ENCODE data around the gene GUCY2D.

GUCY2D gene

DNA sequence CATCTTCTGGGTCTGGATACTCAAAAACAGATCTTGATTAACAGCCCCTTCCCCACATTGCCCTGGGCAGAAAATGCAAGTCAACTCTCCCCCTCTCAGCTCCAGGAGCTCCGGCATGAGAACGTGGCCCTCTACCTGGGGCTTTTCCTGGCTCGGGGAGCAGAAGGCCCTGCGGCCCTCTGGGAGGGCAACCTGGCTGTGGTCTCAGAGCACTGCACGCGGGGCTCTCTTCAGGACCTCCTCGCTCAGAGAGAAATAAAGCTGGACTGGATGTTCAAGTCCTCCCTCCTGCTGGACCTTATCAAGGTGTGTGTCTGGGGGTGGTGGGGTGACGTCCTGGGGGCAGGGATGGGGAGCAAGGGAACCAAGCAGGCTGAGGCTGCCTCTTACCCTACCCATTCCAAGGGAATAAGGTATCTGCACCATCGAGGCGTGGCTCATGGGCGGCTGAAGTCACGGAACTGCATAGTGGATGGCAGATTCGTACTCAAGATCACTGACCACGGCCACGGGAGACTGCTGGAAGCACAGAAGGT, 9.7 kb downstream of the GUCY2D start:
- peaks cover 0 to 3% (median 0%) of the 10 kb centered on the region in 5 experiments for H3K27me3 ChIP-seq (replicated peaks in 2 of 5; ENCODE audit: control insufficient read depth in 4 of 5, insufficient read depth in 5 of 5, low read length in 4 of 5)
- peaks cover 0 to 32% (median 31%) of the 10 kb centered on the region in 4 experiments for H3K4me1 ChIP-seq (ENCODE audit: control extremely low read depth in 1 of 4, control insufficient read depth in 4 of 4, insufficient read depth in 4 of 4, low read length in 3 of 4)
- H3K9me3 ChIP-seq (ENCODE audit: control extremely low read depth in 1 of 5, control insufficient read depth in 4 of 5, insufficient read depth in 2 of 5, low read depth in 1 of 5, low read length in 4 of 5) = no peaks in the 10 kb centered on the region
- ChIA-PET CTCF (interaction anchor here (1.0 to 1.7 kb wide), 10 partner anchors 10 to 48 kb away, joined by 3 to 9 read pairs (median 4); partner anchors contain the start of gene GUCY2D), POLR2A (interaction anchor here (1.6 kb wide), 1 partner anchor 10 kb away, joined by 8 read pairs; no protein-coding TSS in a partner anchor)
- H3K36me3 ChIP-seq (ENCODE audit: control insufficient read depth in 4 of 4, insufficient read depth in 4 of 4, low read length in 3 of 4) = no peaks in the 10 kb centered on the region
- H3K27ac ChIP-seq (ENCODE audit: insufficient read depth in 1 of 2, low read depth in 1 of 2, low read length in 2 of 2, poor library complexity in 1 of 2, severe bottlenecking in 2 of 2) = no peak overlapping the region
- 98% methylated on average over 14 of the region's 15 CpGs for WGBS (ENCODE audit: insufficient coverage)
- H3K4me3 ChIP-seq (ENCODE audit: control insufficient read depth in 1 of 7, extremely low read depth in 1 of 7, insufficient read depth in 4 of 7, low read depth in 2 of 7, low read length in 6 of 7) = no peak overlapping the region
- DNase-seq = no peak

- Histone ChIP-seq H3K36me3 (ENCODE audit: control insufficient read depth in 4 of 4, insufficient read depth in 4 of 4, low read length in 3 of 4) (no peaks in the 10 kb centered on the region), H3K4me1 (ENCODE audit: control extremely low read depth in 1 of 4, control insufficient read depth in 4 of 4, insufficient read depth in 4 of 4, low read length in 3 of 4) (peaks cover 0 to 43% (median 41%) of the 10 kb centered on the region in 4 experiments), H3K4me3 (ENCODE audit: control insufficient read depth in 1 of 7, extremely low read depth in 1 of 7, insufficient read depth in 4 of 7, low read depth in 2 of 7, low read length in 6 of 7) (no peak overlapping the region), H3K9me3 (ENCODE audit: control extremely low read depth in 1 of 5, control insufficient read depth in 4 of 5, insufficient read depth in 2 of 5, low read depth in 1 of 5, low read length in 4 of 5) (no peaks in the 10 kb centered on the region), H3K27ac (ENCODE audit: insufficient read depth in 1 of 2, low read depth in 1 of 2, low read length in 2 of 2, poor library complexity in 1 of 2, severe bottlenecking in 2 of 2) (no peak overlapping the region), H3K27me3 (replicated peaks in 2 of 5; ENCODE audit: control insufficient read depth in 4 of 5, insufficient read depth in 5 of 5, low read length in 4 of 5) (peaks cover 0 to 3% (median 0%) of the 10 kb centered on the region in 5 experiments)
- CTCF ChIA-PET = interaction anchor here (1.0 to 10.9 kb wide), 7 partner anchors 15 to 47 kb away, joined by 3 to 117 read pairs (median 4); partner anchors contain the start of gene ALOX15B
- POLR2A ChIA-PET = interaction anchor here (0.6 to 1.0 kb wide), 2 partner anchors 25 to 97 kb away, joined by 3 to 4 read pairs; partner anchors contain the start of gene RNF227
- WGBS (ENCODE audit: insufficient coverage) = 63% methylated on average over 14 of the region's 17 CpGs
- DNase-seq = peak in 2 of 3 donors; percentile 80 to 85
Observed at GRCh38 chr17:8012996-8013640, 10.7 kb downstream of the GUCY2D start.

- peaks cover 3 to 50% (median 48%) of the 10 kb centered on the region in 4 experiments for H3K4me1 ChIP-seq (ENCODE audit: control extremely low read depth in 1 of 4, control insufficient read depth in 4 of 4, insufficient read depth in 4 of 4, low read length in 3 of 4)
- DNase-seq = no peak
- H3K36me3 ChIP-seq (ENCODE audit: control insufficient read depth in 4 of 4, insufficient read depth in 4 of 4, low read length in 3 of 4) = no peaks in the 10 kb centered on the region
- H3K4me3 ChIP-seq (ENCODE audit: control insufficient read depth in 1 of 7, extremely low read depth in 1 of 7, insufficient read depth in 4 of 7, low read depth in 2 of 7, low read length in 6 of 7) = no peak overlapping the region
- 97% methylated on average over 11 of the region's 12 CpGs for WGBS (ENCODE audit: insufficient coverage)
- CTCF ChIA-PET = interaction anchor here (0.5 to 10.9 kb wide), 8 partner anchors 9 to 882 kb away, joined by 3 to 117 read pairs (median 4); partner anchors contain the start of genes ALOX15B, CYB5D1 and NAA38
- no peaks in the 10 kb centered on the region for H3K9me3 ChIP-seq (ENCODE audit: control extremely low read depth in 1 of 5, control insufficient read depth in 4 of 5, insufficient read depth in 2 of 5, low read depth in 1 of 5, low read length in 4 of 5)
- H3K27me3 ChIP-seq (replicated peaks in 2 of 5; ENCODE audit: control insufficient read depth in 4 of 5, insufficient read depth in 5 of 5, low read length in 4 of 5) = peaks cover 0 to 3% (median 0%) of the 10 kb centered on the region in 5 experiments
- POLR2A ChIA-PET = interaction anchor here (1.0 kb wide), 1 partner anchor 25 kb away, joined by 3 read pairs; no protein-coding TSS in a partner anchor
- H3K27ac ChIP-seq (ENCODE audit: insufficient read depth in 1 of 2, low read depth in 1 of 2, low read length in 2 of 2, poor library complexity in 1 of 2, severe bottlenecking in 2 of 2) = no peak overlapping the region
Observed at GRCh38 chr17:8013731-8014557, 11.5 kb downstream of the GUCY2D start.

GRCh38 chr17:8014558-8014850, 12.1 kb downstream of the GUCY2D start:
- no peak for DNase-seq
- WGBS (ENCODE audit: insufficient coverage) = 100% methylated on average over 8 of the region's 9 CpGs
- no peaks in the 10 kb centered on the region for H3K36me3 ChIP-seq (ENCODE audit: control insufficient read depth in 4 of 4, insufficient read depth in 4 of 4, low read length in 3 of 4)
- no peak overlapping the region for H3K27ac ChIP-seq (ENCODE audit: insufficient read depth in 1 of 2, low read depth in 1 of 2, low read length in 2 of 2, poor library complexity in 1 of 2, severe bottlenecking in 2 of 2)
- H3K4me1 ChIP-seq (ENCODE audit: control extremely low read depth in 1 of 4, control insufficient read depth in 4 of 4, insufficient read depth in 4 of 4, low read length in 3 of 4) = peaks cover 7 to 56% (median 54%) of the 10 kb centered on the region in 4 experiments
- peaks cover 0 to 3% (median 0%) of the 10 kb centered on the region in 5 experiments for H3K27me3 ChIP-seq (replicated peaks in 2 of 5; ENCODE audit: control insufficient read depth in 4 of 5, insufficient read depth in 5 of 5, low read length in 4 of 5)
- H3K9me3 ChIP-seq (ENCODE audit: control extremely low read depth in 1 of 5, control insufficient read depth in 4 of 5, insufficient read depth in 2 of 5, low read depth in 1 of 5, low read length in 4 of 5) = no peaks in the 10 kb centered on the region
- CTCF ChIA-PET = interaction anchor here (0.5 to 10.9 kb wide), 7 partner anchors 9 to 882 kb away, joined by 3 to 117 read pairs (median 3); partner anchors contain the start of genes ALOX15B, CYB5D1 and NAA38
- no peak overlapping the region for H3K4me3 ChIP-seq (ENCODE audit: control insufficient read depth in 1 of 7, extremely low read depth in 1 of 7, insufficient read depth in 4 of 7, low read depth in 2 of 7, low read length in 6 of 7)
- POLR2A ChIA-PET = no interaction called here

DNA sequence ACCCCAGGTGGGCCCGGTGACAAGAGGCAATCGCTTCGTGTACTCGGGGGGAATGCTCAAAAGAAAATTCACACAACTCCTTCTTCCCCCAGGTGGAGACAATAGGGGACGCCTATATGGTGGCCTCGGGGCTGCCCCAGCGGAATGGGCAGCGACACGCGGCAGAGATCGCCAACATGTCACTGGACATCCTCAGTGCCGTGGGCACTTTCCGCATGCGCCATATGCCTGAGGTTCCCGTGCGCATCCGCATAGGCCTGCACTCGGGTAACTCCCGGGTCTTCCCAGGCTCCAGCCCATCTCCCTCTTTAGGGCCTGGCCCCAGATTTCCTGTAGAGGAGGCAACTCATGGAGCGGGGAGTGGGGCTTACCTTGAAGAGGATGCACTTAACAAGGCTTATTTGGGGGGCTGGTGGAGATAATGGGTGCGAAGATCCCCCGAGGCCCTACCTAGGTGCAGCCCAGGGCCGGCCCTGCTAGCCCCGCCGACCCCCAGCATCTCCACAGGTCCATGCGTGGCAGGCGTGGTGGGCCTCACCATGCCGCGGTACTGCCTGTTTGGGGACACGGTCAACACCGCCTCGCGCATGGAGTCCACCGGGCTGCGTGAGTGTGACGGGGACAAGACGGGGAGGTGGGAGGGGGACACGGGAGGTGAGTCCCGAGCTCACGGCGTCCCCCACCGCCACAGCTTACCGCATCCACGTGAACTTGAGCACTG, 13.0 kb downstream of the GUCY2D start:
- Histone ChIP-seq H3K27me3 (replicated peaks in 2 of 5; ENCODE audit: control insufficient read depth in 4 of 5, insufficient read depth in 5 of 5, low read length in 4 of 5) (peaks cover 0 to 3% (median 0%) of the 10 kb centered on the region in 5 experiments), H3K4me1 (ENCODE audit: control extremely low read depth in 1 of 4, control insufficient read depth in 4 of 4, insufficient read depth in 4 of 4, low read length in 3 of 4) (peaks cover 7 to 65% (median 61%) of the 10 kb centered on the region in 4 experiments), H3K9me3 (ENCODE audit: control extremely low read depth in 1 of 5, control insufficient read depth in 4 of 5, insufficient read depth in 2 of 5, low read depth in 1 of 5, low read length in 4 of 5) (no peaks in the 10 kb centered on the region), H3K36me3 (ENCODE audit: control insufficient read depth in 4 of 4, insufficient read depth in 4 of 4, low read length in 3 of 4) (no peaks in the 10 kb centered on the region), H3K4me3 (ENCODE audit: control insufficient read depth in 1 of 7, extremely low read depth in 1 of 7, insufficient read depth in 4 of 7, low read depth in 2 of 7, low read length in 6 of 7) (peak overlapping the region in 5 of 7 experiments; percentile 11 to 77 (median 72)), H3K27ac (ENCODE audit: insufficient read depth in 1 of 2, low read depth in 1 of 2, low read length in 2 of 2, poor library complexity in 1 of 2, severe bottlenecking in 2 of 2) (no peak overlapping the region)
- 90% methylated on average over 31 of the region's 44 CpGs for WGBS (ENCODE audit: insufficient coverage)
- DNase-seq = no peak
- CTCF ChIA-PET = interaction anchor here (1.0 to 10.9 kb wide), 10 partner anchors 10 to 158 kb away, joined by 3 to 117 read pairs (median 6); partner anchors contain the start of genes ALOX15B, CYB5D1, GUCY2D and NAA38
- POLR2A ChIA-PET = no interaction called here

DNA sequence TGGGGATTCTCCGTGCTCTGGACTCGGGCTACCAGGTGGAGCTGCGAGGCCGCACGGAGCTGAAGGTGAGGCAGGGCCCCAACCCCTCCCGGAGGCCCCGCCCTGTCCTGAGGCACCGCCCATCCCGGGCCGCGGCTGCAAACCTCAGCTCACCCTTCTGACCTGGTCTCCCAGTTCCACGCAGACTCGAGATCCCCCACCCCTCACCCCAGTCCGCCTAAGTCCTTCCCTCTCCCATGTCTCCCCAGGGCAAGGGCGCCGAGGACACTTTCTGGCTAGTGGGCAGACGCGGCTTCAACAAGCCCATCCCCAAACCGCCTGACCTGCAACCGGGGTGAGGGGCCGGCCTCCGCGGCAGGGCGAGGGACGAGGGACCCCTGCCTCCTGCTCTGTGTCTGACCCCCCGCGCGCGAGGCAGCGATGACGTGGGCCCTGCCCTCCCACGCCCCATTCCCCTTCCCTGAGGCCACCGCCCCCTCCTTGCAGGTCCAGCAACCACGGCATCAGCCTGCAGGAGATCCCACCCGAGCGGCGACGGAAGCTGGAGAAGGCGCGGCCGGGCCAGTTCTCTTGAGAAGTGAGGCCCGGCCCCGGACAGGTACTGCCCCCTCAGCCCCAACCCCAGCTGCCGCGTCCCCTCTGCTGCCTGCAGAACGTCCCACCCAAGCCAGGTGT, 13.7 kb downstream of the GUCY2D start:
- ChIA-PET POLR2A (no interaction called here), CTCF (interaction anchor here (1.0 to 10.9 kb wide), 11 partner anchors 11 to 116 kb away, joined by 3 to 117 read pairs (median 7); partner anchors contain the start of genes ALOX15B and GUCY2D)
- H3K9me3 ChIP-seq (ENCODE audit: control extremely low read depth in 1 of 5, control insufficient read depth in 4 of 5, insufficient read depth in 2 of 5, low read depth in 1 of 5, low read length in 4 of 5) = no peaks in the 10 kb centered on the region
- H3K27ac ChIP-seq (ENCODE audit: insufficient read depth in 1 of 2, low read depth in 1 of 2, low read length in 2 of 2, poor library complexity in 1 of 2, severe bottlenecking in 2 of 2) = no peak overlapping the region
- H3K4me3 ChIP-seq (ENCODE audit: control insufficient read depth in 1 of 7, extremely low read depth in 1 of 7, insufficient read depth in 4 of 7, low read depth in 2 of 7, low read length in 6 of 7) = peak overlapping the region; percentile 11 to 77 (median 65)
- H3K4me1 ChIP-seq (ENCODE audit: control extremely low read depth in 1 of 4, control insufficient read depth in 4 of 4, insufficient read depth in 4 of 4, low read length in 3 of 4) = peaks cover 7 to 65% (median 61%) of the 10 kb centered on the region in 4 experiments
- peaks cover 0 to 3% (median 0%) of the 10 kb centered on the region in 5 experiments for H3K27me3 ChIP-seq (replicated peaks in 2 of 5; ENCODE audit: control insufficient read depth in 4 of 5, insufficient read depth in 5 of 5, low read length in 4 of 5)
- 3% methylated on average over 41 of the region's 46 CpGs for WGBS (ENCODE audit: insufficient coverage)
- no peaks in the 10 kb centered on the region for H3K36me3 ChIP-seq (ENCODE audit: control insufficient read depth in 4 of 4, insufficient read depth in 4 of 4, low read length in 3 of 4)
- DNase-seq = peak in 2 of 3 donors; percentile 26 to 43

All from common myeloid progenitor, CD34-positive (primary cell).